NB4 (cell line): ENCODE data around the gene TFDP3.

Experiments
- DNase-seq: peaks from one replicate; pipeline ENCODE4 v3.0.0; 2010; ENCODE audit warnings: low read depth
- H3K4me3 ChIP-seq: one replicate; pipeline ENCODE4 v1.5.1; 2011; ENCODE audit warnings: mild to moderate bottlenecking, low read depth, low read length, moderate library complexity
- CTCF ChIP-seq: IDR thresholded peaks from one replicate; pipeline ENCODE4 v1.5.1; 2012; ENCODE audit warnings: low read depth, low read length
- MAX ChIP-seq: IDR thresholded peaks from 2 replicates; pipeline ENCODE4 v1.6.1; 2011; ENCODE audit warnings: low read depth, low read length
- MYC ChIP-seq: IDR thresholded peaks from 2 replicates; pipeline ENCODE4 v1.6.1; 2011; ENCODE audit warnings: low read depth, low read length
- POLR2A ChIP-seq: IDR thresholded peaks from 2 replicates; pipeline ENCODE4 v1.6.1; 2011; ENCODE audit warnings: mild to moderate bottlenecking; ENCODE audit not compliant: insufficient read length; ENCODE audit errors: extremely low read depth

The TFDP3 gene

GRCh38 chrX:133207751-133208150 lies 10.4 kb downstream of the TFDP3 start:
- no peak overlapping the region for H3K4me3 ChIP-seq
- no peak for DNase-seq
- TF ChIP-seq MYC (no peak), MAX (no peak), CTCF (no peak), POLR2A (no peak)

GRCh38 chrX:133191739-133192039 lies 26.5 kb downstream of the TFDP3 start:
- H3K4me3 ChIP-seq = no peak overlapping the region
- TF ChIP-seq CTCF (no peak), MYC (no peak), POLR2A (no peak), MAX (no peak)
- no peak for DNase-seq

- H3K4me3 ChIP-seq = no peak overlapping the region
- DNase-seq = no peak
- TF ChIP-seq MYC (no peak), MAX (no peak), POLR2A (no peak), CTCF (no peak)
These were observed 27.0 kb downstream of the TFDP3 start for GRCh38 chrX:133190877-133191738.

GRCh38 chrX:133189195-133189594 lies 29.0 kb downstream of the TFDP3 start:
- DNase-seq = no peak
- H3K4me3 ChIP-seq = no peak overlapping the region
- TF ChIP-seq MAX (no peak), POLR2A (no peak), MYC (no peak), CTCF (no peak)

GRCh38 chrX:133188631-133189030 lies 29.5 kb downstream of the TFDP3 start:
- H3K4me3 ChIP-seq = no peak overlapping the region
- no peak for DNase-seq
- TF ChIP-seq MAX (no peak), CTCF (no peak), MYC (no peak), POLR2A (no peak)
